GM23338 (cell line): ENCODE measurements around the gene ATXN2. TPM values are rescaled to one million over a fixed set of nuclear protein-coding genes. Genes with fewer than 3 reads are reported as not detected.
A peak's percentile ranks its signal among the peaks of the same experiment; 100 is the strongest.

Experiments used
- ATAC-seq: fragments of 200-7000 bp; cut with Tn5 transposase; 3 replicates; pipeline ENCODE4 v1.9.1; 2020
- DNase-seq: peaks from one replicate; pipeline ENCODE4 v3.0.0-alpha.2; 2015; ENCODE audit warnings: low spot score
- H2AFZ ChIP-seq: fragments of 200-600 bp; sonication (generic); 2 replicates; pipeline ENCODE4 v1.8.0; 2016; ENCODE audit warnings: antibody characterized with exemption, mild to moderate bottlenecking, moderate library complexity
- H3F3A ChIP-seq: fragments of 200-600 bp; sonication (generic); replicated peaks from 2 replicates; pipeline ENCODE4 v1.8.0; 2017; ENCODE audit warnings: antibody characterized with exemption, mixed run types, low read depth
- H3K27ac ChIP-seq: fragments of 200-600 bp; sonication (generic); 2 replicates; pipeline ENCODE4 v1.6.1; 2016; ENCODE audit warnings: low read depth
- H3K27me3 ChIP-seq: fragments of 200-600 bp; sonication (generic); 2 replicates; pipeline ENCODE4 v1.8.0; 2016; ENCODE audit warnings: mild to moderate bottlenecking, mixed run types, moderate library complexity; ENCODE audit not compliant: insufficient read depth
- H3K36me3 ChIP-seq: fragments of 200-600 bp; sonication (generic); 2 replicates; pipeline ENCODE4 v1.8.0; 2016; ENCODE audit warnings: mild to moderate bottlenecking; ENCODE audit not compliant: insufficient read depth
- H3K4me1 ChIP-seq: fragments of 200-600 bp; sonication (generic); 2 replicates; pipeline ENCODE4 v1.8.0; 2016; ENCODE audit warnings: mild to moderate bottlenecking, moderate library complexity; ENCODE audit not compliant: insufficient read depth
- H3K4me2 ChIP-seq: fragments of 200-600 bp; sonication (generic); 2 replicates; pipeline ENCODE4 v1.7.1; 2017; ENCODE audit warnings: mixed run types
- H3K4me3 ChIP-seq: fragments of 200-600 bp; sonication (generic); 2 replicates; pipeline ENCODE4 v1.6.1; 2016; ENCODE audit warnings: mixed run types
- H3K79me2 ChIP-seq: fragments of 200-600 bp; sonication (generic); replicated peaks from 2 replicates; pipeline ENCODE4 v1.8.0; 2017; ENCODE audit warnings: mild to moderate bottlenecking; ENCODE audit not compliant: insufficient read depth
- H3K9me2 ChIP-seq: fragments of 200-600 bp; sonication (generic); 2 replicates; pipeline ENCODE4 v1.8.0; 2017; ENCODE audit not compliant: insufficient read depth
- H4K20me1 ChIP-seq: fragments of 200-600 bp; sonication (generic); replicated peaks from 2 replicates; pipeline ENCODE4 v1.8.0; 2017; ENCODE audit warnings: mild to moderate bottlenecking; ENCODE audit not compliant: insufficient read depth
- H3K27ac Mint-ChIP-seq: 2 replicates; pipeline ENCODE4 v1.8.0; 2020; ENCODE audit warnings: inconsistent platforms, mild to moderate bottlenecking, moderate library complexity, mixed read lengths
- H3K27me3 Mint-ChIP-seq: 3 replicates; pipeline ENCODE4 v1.8.0; 2022; ENCODE audit warnings: low read depth, mild to moderate bottlenecking, moderate library complexity, mixed read lengths, inconsistent platforms; ENCODE audit not compliant: insufficient read depth, poor library complexity
- H3K36me3 Mint-ChIP-seq: 3 replicates; pipeline ENCODE4 v1.8.0; 2021; ENCODE audit warnings: low read depth, mild to moderate bottlenecking, inconsistent platforms, moderate library complexity, mixed read lengths
- H3K4me1 Mint-ChIP-seq: 3 replicates; pipeline ENCODE4 v1.8.0; 2020; ENCODE audit warnings: mild to moderate bottlenecking, inconsistent platforms, mixed read lengths
- H3K4me3 Mint-ChIP-seq: 3 replicates; pipeline ENCODE4 v1.8.0; 2021; ENCODE audit warnings: moderate library complexity, mild to moderate bottlenecking, inconsistent platforms, mixed read lengths
- H3K9me3 Mint-ChIP-seq: 3 replicates; pipeline ENCODE4 v1.8.0; 2020; ENCODE audit warnings: moderate library complexity, mild to moderate bottlenecking, inconsistent platforms, mixed read lengths
- CREB1 ChIP-seq: fragments of 250-450 bp; sonication (Bioruptor Pico); IDR thresholded peaks from 2 replicates; pipeline ENCODE4 v1.5.0; 2020; ENCODE audit warnings: low read depth, mild to moderate bottlenecking, moderate library complexity
- CTCF ChIP-seq, 2 experiments: fragments of 200-600 bp in 1 of 2; sonication (generic) in 1 of 2; conservative IDR thresholded peaks; 2 replicates each; pipeline versions ENCODE4 v1.5.1 to v1.6.1; 2016 to 2017; ENCODE audit warnings: antibody characterized with exemption in 2 of 2, low read depth in 2 of 2, mild to moderate bottlenecking in 2 of 2, moderate library complexity in 1 of 2
- EZH2 ChIP-seq: fragments of 200-600 bp; sonication (generic); IDR thresholded peaks from one replicate; pipeline ENCODE4 v1.8.0; 2017; ENCODE audit warnings: antibody characterized with exemption, mild to moderate bottlenecking, low read depth; ENCODE audit not compliant: unreplicated experiment
- EZH2phosphoT487 ChIP-seq: fragments of 200-600 bp; sonication (generic); IDR thresholded peaks from one replicate; pipeline ENCODE4 v1.8.1; 2018; ENCODE audit warnings: antibody characterized with exemption; ENCODE audit not compliant: unreplicated experiment
- JUNB ChIP-seq: IDR thresholded peaks from one replicate; pipeline ENCODE4 v1.6.1; 2016; ENCODE audit warnings: antibody characterized with exemption; ENCODE audit not compliant: unreplicated experiment
- NANOG ChIP-seq: IDR thresholded peaks from 2 replicates; pipeline ENCODE4 v1.6.1; 2016; ENCODE audit warnings: antibody characterized with exemption, borderline replicate concordance
- POLR2AphosphoS5 ChIP-seq: IDR thresholded peaks from 2 replicates; pipeline ENCODE4 v1.6.1; 2016; ENCODE audit warnings: antibody characterized with exemption, low read depth
- ZNF114 ChIP-seq: fragments of 250-450 bp; sonication (Bioruptor Pico); IDR thresholded peaks from 2 replicates; pipeline ENCODE4 v1.5.0; 2020; ENCODE audit warnings: mild to moderate bottlenecking, moderate library complexity
- ZNF331 ChIP-seq: fragments of 250-450 bp; sonication (Bioruptor Pico); IDR thresholded peaks from 2 replicates; pipeline ENCODE4 v1.5.0; 2020; ENCODE audit warnings: low read depth, mild to moderate bottlenecking, moderate library complexity
- ZNF462 ChIP-seq: fragments of 250-450 bp; sonication (Bioruptor Pico); IDR thresholded peaks from 2 replicates; pipeline ENCODE4 v1.5.0; 2020; ENCODE audit warnings: mild to moderate bottlenecking, moderate library complexity
- polyA plus RNA-seq: library from polyadenylated mRNA; unstranded; fragments of >200 nt; fragmentation: Nextera tagmentation; extraction: Ambion mirVana; gene quantifications from 2 replicates; pipeline ENCODE4 v1.2.1, GENCODE V29; 2016
- total RNA-seq: library from RNA; depleted of rRNA; stranded (reverse); fragments of >200 nt; shearing (Covaris generic); gene quantifications from 2 replicates; pipeline ENCODE4 v1.2.3, GENCODE V29; 2014

Gene ATXN2
- total and polyA plus RNA-seq, 2 experiments from 2014 or later: 44.8 to 59.5 TPM

GRCh38 chr12:111417784-111418593, 181.1 kb downstream of the ATXN2 start (continued):
- TF ChIP-seq EZH2phosphoT487 (no peak), ZNF331 (CRISPR knock-in tag) (no peak), NANOG (no peak), CTCF (conservative IDR thresholded peaks at IDR 0.05; ENCODE audit: low read depth in 2 of 2) (no peak), ZNF114 (CRISPR knock-in tag) (no peak), EZH2 (no peak), CREB1 (CRISPR knock-in tag) (no peak)

- peaks cover 91% of the 10 kb centered on the region for H3K79me2 ChIP-seq
- peaks cover 9% of the 10 kb centered on the region; the same call in 1 of the 2 replicates for H3F3A ChIP-seq
- H3K4me3 ChIP-seq: no peak overlapping the region
- Mint-ChIP-seq H3K4me1 (peaks cover 47% of the 10 kb centered on the region), H3K4me3 (no peak overlapping the region), H3K27me3 (peaks cover 9% of the 10 kb centered on the region), H3K9me3 (no peaks in the 10 kb centered on the region), H3K36me3 (peaks cover 51% of the 10 kb centered on the region), H3K27ac (no peak overlapping the region)
- H3K4me2 ChIP-seq: no peak overlapping the region
- H3K36me3 ChIP-seq: peaks cover 14% of the 10 kb centered on the region
- ATAC-seq (no peak), DNase-seq (no peak)
- peak overlapping the region; percentile 63; the same call in 1 of the 2 replicates for H3K27ac ChIP-seq
- peaks cover 38% of the 10 kb centered on the region for H4K20me1 ChIP-seq
- no peak overlapping the region for H2AFZ ChIP-seq
- peaks cover 29% of the 10 kb centered on the region for H3K4me1 ChIP-seq
- H3K9me2 ChIP-seq: no peaks in the 10 kb centered on the region
- H3K27me3 ChIP-seq: no peaks in the 10 kb centered on the region
- TF ChIP-seq ZNF114 (CRISPR knock-in tag) (no peak), ZNF462 (CRISPR knock-in tag) (no peak), NANOG (no peak), JUNB (no peak), CTCF (conservative IDR thresholded peaks at IDR 0.05; ENCODE audit: low read depth in 2 of 2) (no peak), POLR2AphosphoS5 (no peak)
These were observed 181.8 kb downstream of the ATXN2 start for GRCh38 chr12:111417290-111417689.
